Muscle layer of duodenum (tissue), 2 donors: Measurements from ENCODE around the gene VPS45.

Experiments used
- H3K27ac ChIP-seq: one replicate; pipeline ENCODE4 v1.7.0; 2013; ENCODE audit warnings: mild to moderate bottlenecking, low read length
- H3K27me3 ChIP-seq: one replicate; pipeline ENCODE4 v1.7.0; 2013; ENCODE audit warnings: low read depth, mild to moderate bottlenecking, control low read depth, low read length
- H3K36me3 ChIP-seq, 2 donors: one replicate each; pipeline ENCODE4 v1.7.0; 2013; ENCODE audit warnings: low read length in 2 of 2, control low read depth in 1 of 2, mild to moderate bottlenecking in 1 of 2; ENCODE audit not compliant: insufficient read depth in 2 of 2, control insufficient read depth in 1 of 2
- H3K4me1 ChIP-seq, 2 donors: one replicate each; pipeline ENCODE4 v1.7.0; 2013; ENCODE audit warnings: low read length in 2 of 2, mild to moderate bottlenecking in 2 of 2, control low read depth in 1 of 2, moderate library complexity in 1 of 2; ENCODE audit not compliant: insufficient read depth in 2 of 2, control insufficient read depth in 1 of 2
- H3K4me3 ChIP-seq, 2 donors: one replicate each; pipeline ENCODE4 v1.7.0; 2013; ENCODE audit warnings: low read length in 2 of 2, low read depth in 1 of 2, mild to moderate bottlenecking in 1 of 2
- H3K9me3 ChIP-seq, 2 donors: one replicate each; pipeline ENCODE4 v1.7.0; 2013; ENCODE audit warnings: low read length in 2 of 2, control low read depth in 1 of 2, mild to moderate bottlenecking in 1 of 2; ENCODE audit not compliant: control insufficient read depth in 1 of 2
- donor health status: healthy.

The VPS45 gene

DNA sequence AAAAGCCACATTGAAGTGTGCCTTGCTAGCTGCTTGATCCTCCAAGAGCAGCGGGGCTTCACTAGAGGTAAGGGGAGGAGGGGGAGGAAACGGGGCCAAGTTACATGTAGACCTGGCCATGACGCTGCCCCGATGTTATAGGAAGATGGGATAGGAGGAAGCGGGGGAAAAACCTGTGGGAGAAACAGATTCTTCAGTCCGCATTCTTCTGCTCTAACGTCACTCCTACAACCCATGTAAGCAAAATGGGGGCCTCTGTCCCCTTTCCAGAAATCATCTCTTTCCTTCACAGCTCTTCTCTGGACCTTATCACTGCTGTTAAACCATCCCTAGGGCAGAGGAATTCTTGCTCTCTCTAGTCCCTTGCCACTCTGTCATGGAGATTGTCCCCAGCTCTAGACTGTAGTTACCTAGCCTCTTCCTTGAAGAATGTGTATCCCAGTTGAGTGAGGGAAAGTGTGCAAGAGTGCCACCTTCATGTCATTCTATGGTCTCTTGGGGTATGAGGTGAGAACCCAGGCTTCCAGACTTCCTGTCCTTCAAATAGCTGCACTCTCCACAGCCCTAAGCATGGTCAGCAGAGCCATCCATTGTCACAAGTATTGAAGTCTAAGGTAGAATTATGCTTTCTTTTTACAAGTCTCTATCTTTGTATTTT lies 93.5 kb downstream of the VPS45 start:
- peaks cover 15 to 75% of the 10 kb centered on the region in 2 donors for H3K4me1 ChIP-seq
- H3K4me3 ChIP-seq, result peak overlapping the region in 1 of 2 donors; percentile 16
- peak overlapping the region; percentile 98 for H3K27ac ChIP-seq
- no peaks in the 10 kb centered on the region for H3K27me3 ChIP-seq
- H3K36me3 ChIP-seq, result peaks cover 17 to 25% of the 10 kb centered on the region in 2 donors
- H3K9me3 ChIP-seq, result no peaks in the 10 kb centered on the region

DNA sequence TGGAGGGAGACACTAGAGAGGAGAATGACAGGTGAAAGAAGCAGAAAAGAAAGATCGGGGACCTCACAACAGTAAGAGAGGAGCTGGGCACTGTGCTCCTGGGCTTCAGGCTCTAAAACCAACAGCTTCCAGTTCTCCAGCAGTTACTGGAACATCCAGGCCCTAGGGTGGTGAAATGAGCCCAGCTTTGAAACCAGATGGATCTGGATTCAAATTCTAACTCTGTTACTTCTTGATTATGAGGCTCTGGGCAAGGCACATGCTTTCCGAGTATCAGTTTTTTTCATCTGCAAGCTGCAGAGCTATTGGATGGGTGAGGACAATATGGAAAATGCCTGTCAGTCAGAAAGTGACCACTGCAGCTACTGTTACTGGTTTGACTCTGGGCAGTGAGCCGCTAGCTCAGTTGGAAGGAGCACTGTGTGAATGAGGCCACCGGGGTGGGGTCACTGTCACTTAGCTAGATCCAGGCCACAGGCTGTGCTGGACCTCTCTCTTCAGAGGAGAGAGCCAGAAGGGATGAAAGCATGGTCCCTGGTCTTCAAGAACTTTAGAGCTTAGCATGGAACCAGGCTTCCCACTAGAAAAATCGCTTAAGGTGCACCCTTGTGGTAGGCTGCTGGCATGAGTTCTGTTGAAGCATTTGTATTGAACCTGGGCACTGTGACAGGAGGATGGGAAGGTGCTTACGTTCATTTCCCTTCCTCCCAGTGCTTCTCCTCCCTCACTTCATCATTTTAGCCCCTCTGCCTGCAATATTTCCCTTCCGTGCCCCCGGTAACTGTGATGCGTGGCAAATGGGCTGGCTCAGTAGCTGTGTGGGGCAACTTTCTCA lies 94.4 kb downstream of the VPS45 start:
- peaks cover 15 to 70% of the 10 kb centered on the region in 2 donors for H3K4me1 ChIP-seq
- H3K4me3 ChIP-seq, result peak overlapping the region; percentile 29 to 41

DNA sequence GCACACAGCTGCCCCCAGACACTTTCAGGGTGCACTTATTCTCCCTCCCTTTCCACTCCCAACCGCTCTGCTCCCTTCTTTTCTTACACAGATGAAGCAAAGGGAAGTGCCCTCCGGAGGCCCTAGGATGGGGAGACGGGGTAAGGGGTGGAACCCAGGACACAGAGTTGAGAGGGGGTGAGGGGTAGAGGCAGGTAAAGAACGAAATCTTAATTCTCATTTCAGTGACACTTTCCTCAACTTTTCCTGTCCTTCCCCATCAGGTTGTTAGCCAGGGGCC lies 94.9 kb downstream of the VPS45 start:
- H3K4me1 ChIP-seq, result peaks cover 15 to 70% of the 10 kb centered on the region in 2 donors
- H3K9me3 ChIP-seq, result no peaks in the 10 kb centered on the region
- peaks cover 6 to 10% of the 10 kb centered on the region in 2 donors for H3K36me3 ChIP-seq
- H3K4me3 ChIP-seq, result peak overlapping the region; percentile 29 to 41
- H3K27me3 ChIP-seq, result no peaks in the 10 kb centered on the region
- H3K27ac ChIP-seq, result peak overlapping the region; percentile 98

More for the DNA sequence above, 94.4 kb downstream of the VPS45 start:
- Histone ChIP-seq H3K27ac (peak overlapping the region; percentile 98), H3K9me3 (no peaks in the 10 kb centered on the region), H3K27me3 (no peaks in the 10 kb centered on the region), H3K36me3 (peaks cover 12 to 16% of the 10 kb centered on the region in 2 donors)

DNA sequence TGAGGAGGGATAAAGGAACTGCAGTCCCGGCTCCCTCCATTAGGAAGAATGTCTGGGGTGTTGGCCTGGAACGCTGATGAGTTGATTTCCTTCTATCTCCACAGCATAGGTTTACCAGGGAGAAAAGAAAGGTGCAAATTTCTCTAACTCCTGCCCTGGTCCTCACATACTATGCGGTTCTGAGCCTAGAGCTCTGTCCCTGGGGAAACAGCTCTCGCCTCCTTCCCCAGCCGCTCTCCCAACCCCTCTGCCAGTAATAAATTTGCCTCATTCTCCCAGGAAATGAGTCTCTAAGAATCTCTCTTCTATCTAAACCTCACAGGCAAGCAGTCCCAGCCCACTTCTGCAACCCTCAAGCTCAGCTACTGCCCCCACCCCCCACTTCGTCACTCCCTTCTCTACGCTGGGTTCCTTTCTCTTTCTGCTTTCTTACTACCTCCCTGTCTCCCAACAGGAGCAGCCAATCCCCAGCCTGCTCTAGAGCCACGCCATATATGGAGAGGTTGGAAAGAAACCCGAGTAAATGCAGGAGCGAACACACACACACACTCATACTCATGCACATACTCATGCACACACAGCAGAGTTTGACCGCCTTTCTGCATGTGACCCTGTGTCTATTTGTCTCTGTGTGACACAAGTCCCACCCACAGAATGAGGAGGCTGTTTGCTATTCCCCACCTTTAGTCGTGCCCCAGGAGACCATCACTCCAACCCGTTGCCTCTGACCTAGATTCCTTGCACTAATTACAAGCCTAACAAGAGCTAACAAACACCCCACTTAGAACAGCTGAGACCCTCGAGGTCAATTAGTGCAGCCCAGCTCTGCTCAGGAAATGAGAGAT lies 95.5 kb downstream of the VPS45 start:
- H3K4me1 ChIP-seq, result peaks cover 15 to 65% of the 10 kb centered on the region in 2 donors

DNA sequence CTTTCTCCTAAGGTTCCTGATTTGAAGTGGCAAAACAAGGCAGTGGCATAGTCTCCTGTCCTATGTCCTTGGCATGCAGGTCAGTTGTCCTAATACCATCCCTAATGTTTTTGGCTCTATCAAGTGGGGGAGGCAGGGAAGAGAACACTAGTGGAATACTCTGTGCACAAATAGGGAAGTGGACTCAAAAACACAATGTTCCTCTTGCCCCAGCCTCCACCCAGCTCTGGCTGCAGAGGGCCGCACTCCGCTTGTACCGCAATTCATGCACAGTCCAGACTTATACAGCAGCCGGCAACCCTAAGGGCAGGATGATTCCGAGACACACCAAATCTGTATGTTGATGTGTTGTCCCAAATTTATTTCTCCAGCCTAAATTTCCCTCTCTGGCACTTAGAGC lies 96.6 kb downstream of the VPS45 start:
- Histone ChIP-seq H3K9me3 (no peaks in the 10 kb centered on the region), H3K4me1 (peaks cover 20 to 55% of the 10 kb centered on the region in 2 donors), H3K27me3 (no peaks in the 10 kb centered on the region), H3K4me3 (no peak overlapping the region), H3K36me3 (peaks cover 0 to 4% of the 10 kb centered on the region in 2 donors), H3K27ac (peak overlapping the region; percentile 98)

More for the DNA sequence above, 95.5 kb downstream of the VPS45 start:
- Histone ChIP-seq H3K27ac (peak overlapping the region; percentile 98), H3K27me3 (no peaks in the 10 kb centered on the region), H3K4me3 (peak overlapping the region; percentile 29 to 41), H3K36me3 (peaks cover under 1 to 5% of the 10 kb centered on the region in 2 donors), H3K9me3 (no peaks in the 10 kb centered on the region)

DNA sequence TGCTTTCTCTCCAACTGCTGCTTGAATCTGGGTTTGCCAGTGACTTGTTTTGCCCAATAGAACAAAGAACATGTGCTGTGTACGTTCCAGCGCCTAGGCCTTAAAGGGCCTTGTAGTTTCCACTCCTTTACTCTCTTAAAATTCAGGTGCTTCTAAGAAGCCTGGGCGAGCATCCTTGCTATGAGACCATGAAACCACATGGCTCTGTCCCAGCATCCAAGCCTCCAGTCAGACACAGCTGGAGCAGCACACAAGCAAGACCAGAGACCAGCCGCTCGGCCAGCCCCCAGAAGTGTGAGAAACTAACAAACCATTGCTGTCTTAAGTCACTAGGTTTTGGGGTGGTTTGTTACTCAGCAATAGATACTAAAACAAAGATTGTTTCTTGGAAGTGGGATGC lies 97.2 kb downstream of the VPS45 start:
- Histone ChIP-seq H3K27me3 (no peaks in the 10 kb centered on the region), H3K27ac (peak overlapping the region; percentile 98), H3K36me3 (peaks cover 0 to 2% of the 10 kb centered on the region in 2 donors), H3K9me3 (no peaks in the 10 kb centered on the region), H3K4me1 (peaks cover 20 to 50% of the 10 kb centered on the region in 2 donors), H3K4me3 (no peak overlapping the region)

DNA sequence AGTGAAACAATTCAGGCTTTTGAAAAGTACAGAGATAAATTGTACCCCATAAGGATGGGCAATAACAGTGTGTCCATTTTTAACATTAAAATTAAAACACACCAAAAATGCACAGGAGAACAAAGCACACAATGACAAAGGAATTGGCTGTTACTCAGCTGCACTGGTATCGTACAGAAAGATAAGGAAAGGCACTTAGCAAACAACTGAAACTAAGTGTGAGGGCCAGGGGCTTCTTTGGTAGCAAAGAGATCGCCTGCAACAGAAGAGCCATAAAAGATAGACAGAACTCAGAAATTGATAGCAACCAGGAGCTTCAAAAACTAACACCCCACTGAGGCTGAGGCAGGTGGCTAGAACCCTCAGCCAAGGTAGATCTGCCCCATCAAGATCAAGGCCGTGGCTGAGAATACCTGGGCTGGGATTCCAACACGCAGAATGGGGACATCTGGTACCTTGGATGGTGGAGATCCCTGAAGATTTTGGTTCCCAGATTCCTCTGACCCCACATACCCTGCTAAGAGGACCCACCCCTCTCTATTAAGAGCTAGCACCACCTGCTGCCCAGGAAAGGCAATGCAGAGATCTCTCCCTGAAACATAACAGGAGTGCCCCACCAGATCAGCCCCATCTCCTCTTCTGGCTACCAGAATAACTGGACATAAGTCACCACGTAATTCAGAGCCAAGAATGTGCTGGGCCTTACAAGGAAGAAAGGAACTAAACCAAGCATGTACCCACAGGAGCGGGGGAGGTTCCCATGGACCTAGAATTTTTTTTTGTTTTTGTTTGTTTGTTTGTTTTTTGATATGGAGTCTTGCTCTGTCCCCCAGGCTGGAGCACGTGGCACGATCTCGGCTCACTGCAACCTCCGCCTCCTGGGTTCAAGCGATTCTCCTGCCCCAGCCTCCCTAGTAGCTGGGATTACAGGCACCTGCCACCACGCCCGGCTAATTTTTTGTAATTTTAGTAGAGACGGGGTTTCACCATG lies 98.3 kb downstream of the VPS45 start:
- H3K27ac ChIP-seq, result no peak overlapping the region
- H3K4me1 ChIP-seq, result peaks cover 20 to 44% of the 10 kb centered on the region in 2 donors
- no peaks in the 10 kb centered on the region for H3K36me3 ChIP-seq
- no peaks in the 10 kb centered on the region for H3K9me3 ChIP-seq
- no peak overlapping the region for H3K4me3 ChIP-seq
- no peaks in the 10 kb centered on the region for H3K27me3 ChIP-seq

DNA sequence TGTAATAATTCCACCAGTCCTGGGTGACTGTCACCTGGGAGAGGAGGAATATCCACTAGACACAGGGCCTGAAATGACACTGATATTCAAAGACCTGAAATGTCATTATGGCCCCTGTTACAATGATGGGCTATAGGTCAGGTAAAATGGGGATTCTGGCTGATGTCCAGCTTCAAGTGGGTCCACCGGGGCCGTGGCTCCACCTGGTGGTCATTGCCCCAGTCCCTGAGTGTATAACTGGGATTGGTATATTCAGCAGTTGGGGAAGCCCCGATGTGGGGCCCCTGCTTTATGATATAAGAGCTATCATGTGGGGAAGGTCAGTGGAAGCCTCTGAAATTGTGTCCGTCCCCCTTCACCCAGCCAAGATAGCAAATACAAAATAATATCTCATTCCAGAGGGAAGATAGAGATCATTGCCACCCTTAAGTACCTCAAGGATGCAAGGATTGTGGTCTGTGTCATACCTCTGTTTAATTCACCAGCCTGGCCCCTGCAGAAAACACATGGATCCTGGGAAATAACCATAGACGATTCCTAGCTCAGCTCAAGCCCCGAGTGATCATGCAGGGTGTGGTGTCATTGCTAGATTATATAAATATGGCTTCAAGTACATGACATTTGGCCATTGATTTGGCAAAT lies 101.5 kb downstream of the VPS45 start:
- Histone ChIP-seq H3K4me1 (peaks cover 5 to 20% of the 10 kb centered on the region in 2 donors), H3K36me3 (no peaks in the 10 kb centered on the region), H3K9me3 (no peaks in the 10 kb centered on the region), H3K4me3 (no peak overlapping the region), H3K27ac (no peak overlapping the region), H3K27me3 (no peaks in the 10 kb centered on the region)

DNA sequence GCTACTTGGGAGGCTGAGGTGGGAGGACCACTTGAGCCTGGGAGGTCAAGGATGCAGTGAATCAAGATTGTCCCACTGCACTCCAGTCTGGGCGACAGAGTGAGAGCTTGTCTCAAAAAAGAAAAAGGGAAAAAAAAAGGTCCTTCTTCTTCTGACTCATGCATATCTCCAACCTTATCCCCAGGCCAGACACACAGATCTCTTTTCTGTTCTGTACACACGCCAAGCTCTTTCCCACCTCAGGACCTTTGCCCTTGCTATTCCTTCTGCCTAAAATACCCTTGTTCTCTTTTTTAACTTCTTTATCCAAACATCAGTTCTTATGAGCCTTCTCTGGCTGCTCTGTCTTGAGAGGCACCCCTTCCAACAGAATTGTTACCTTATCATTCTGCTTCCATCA lies 104.2 kb downstream of the VPS45 start:
- Histone ChIP-seq H3K4me1 (peaks cover 0 to 5% of the 10 kb centered on the region in 2 donors), H3K36me3 (no peaks in the 10 kb centered on the region), H3K4me3 (no peak overlapping the region), H3K9me3 (no peaks in the 10 kb centered on the region), H3K27me3 (no peaks in the 10 kb centered on the region), H3K27ac (no peak overlapping the region)

DNA sequence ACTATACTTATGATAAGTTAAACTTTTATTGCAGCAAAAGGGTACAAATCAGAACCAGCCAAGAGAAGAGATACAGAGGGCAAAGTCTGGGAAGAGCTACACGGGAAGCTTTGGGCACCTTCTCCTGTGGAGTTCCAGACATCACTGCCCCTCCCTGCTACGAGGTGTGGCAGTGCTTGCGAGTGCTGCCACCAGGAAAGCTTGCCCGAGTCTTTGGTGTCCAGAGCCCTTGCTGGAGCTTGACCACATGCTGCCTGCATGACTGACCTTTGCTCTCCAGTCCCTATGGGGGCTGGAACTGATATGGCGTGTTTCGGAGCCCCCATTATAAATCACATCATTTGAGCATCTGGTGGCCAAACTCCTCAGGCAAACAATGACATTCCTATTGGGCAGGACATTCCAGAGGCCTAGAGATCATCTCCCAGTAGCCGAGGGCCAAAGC lies 105.6 kb downstream of the VPS45 start:
- H3K27ac ChIP-seq, result no peak overlapping the region
- H3K9me3 ChIP-seq, result no peaks in the 10 kb centered on the region
- H3K4me1 ChIP-seq, result peaks cover 0 to 5% of the 10 kb centered on the region in 2 donors
- H3K4me3 ChIP-seq, result no peak overlapping the region
- no peaks in the 10 kb centered on the region for H3K27me3 ChIP-seq
- no peaks in the 10 kb centered on the region for H3K36me3 ChIP-seq
